Bronchial epithelial cell (primary cell): ENCODE data around the gene PML. TPM values are rescaled to one million over a fixed set of nuclear protein-coding genes. Genes with fewer than 3 reads are reported as not detected.

Experiments used
- DNase-seq: peaks from one replicate; pipeline ENCODE4 v3.0.0-alpha.2; 2010; ENCODE audit warnings: low read depth
- FAIRE-seq: peaks from 2 replicates; lab custom pipeline; 2011; peaks lifted over from hg19 to GRCh38; lab: Jason Lieb, UNC
- H3K27me3 ChIP-seq: 2 replicates; pipeline ENCODE4 v1.5.1; 2011; ENCODE audit warnings: low read length; ENCODE audit not compliant: control insufficient read depth, insufficient read depth
- H3K36me3 ChIP-seq: 2 replicates; pipeline ENCODE4 v1.5.1; 2011; ENCODE audit warnings: low read length; ENCODE audit not compliant: control insufficient read depth, insufficient read depth
- H3K4me3 ChIP-seq: 2 replicates; pipeline ENCODE4 v1.5.1; 2011; ENCODE audit warnings: mild to moderate bottlenecking, low read depth, low read length, control low read depth
- CTCF ChIP-seq: IDR thresholded peaks from 2 replicates; pipeline ENCODE4 v1.5.1; 2011; ENCODE audit warnings: mild to moderate bottlenecking, moderate library complexity, low read length, control low read depth, inconsistent platforms; ENCODE audit not compliant: insufficient read depth, severe bottlenecking
- total RNA-seq: library from RNA; depleted of rRNA; stranded (reverse); fragments of >200 nt; gene quantifications from 2 replicates; pipeline ENCODE4 v1.2.1, GENCODE V29; 2014

The PML gene
- total RNA-seq, 1 donor from 2014 or later = 7.6 TPM

GRCh38 chr15:74006774-74007639, 12.5 kb downstream of the PML start:
- Histone ChIP-seq H3K4me3 (no peak overlapping the region), H3K27me3 (no peaks in the 10 kb centered on the region), H3K36me3 (peaks cover 1% of the 10 kb centered on the region)
- FAIRE-seq (no peak), DNase-seq (no peak)
- no peak for TF ChIP-seq CTCF

GRCh38 chr15:74007820-74008371, 13.4 kb downstream of the PML start:
- H3K4me3 ChIP-seq = no peak overlapping the region
- TF ChIP-seq CTCF = no peak
- DNase-seq (no peak), FAIRE-seq (peak; percentile 43)
- H3K36me3 ChIP-seq = peaks cover 1% of the 10 kb centered on the region
- no peaks in the 10 kb centered on the region for H3K27me3 ChIP-seq

GRCh38 chr15:74008901-74009300, 14.4 kb downstream of the PML start:
- no peak for DNase-seq
- Histone ChIP-seq H3K4me3 (no peak overlapping the region), H3K36me3 (peaks cover 1% of the 10 kb centered on the region), H3K27me3 (no peaks in the 10 kb centered on the region)
- no peak for FAIRE-seq
- no peak for TF ChIP-seq CTCF

- FAIRE-seq (no peak), DNase-seq (peak; percentile 25)
- Histone ChIP-seq H3K36me3 (peaks cover 6% of the 10 kb centered on the region), H3K27me3 (no peaks in the 10 kb centered on the region), H3K4me3 (no peak overlapping the region)
- TF ChIP-seq CTCF = no peak
These were observed 16.5 kb downstream of the PML start for GRCh38 chr15:74010929-74011540.

GRCh38 chr15:74011610-74012009, 17.1 kb downstream of the PML start:
- Histone ChIP-seq H3K27me3 (no peaks in the 10 kb centered on the region), H3K4me3 (no peak overlapping the region), H3K36me3 (peaks cover 6% of the 10 kb centered on the region)
- FAIRE-seq (no peak), DNase-seq (no peak)
- no peak for TF ChIP-seq CTCF
